ENCODE results near the gene NHEJ1. TPM values are rescaled to one million over a fixed set of nuclear protein-coding genes. Genes with fewer than 3 reads are reported as not detected.

NHEJ1 gene
- polyA plus RNA-seq, 1 of the 3 experiments (the other 2 are of a cell fraction), result 16.3 TPM

- WGBS (ENCODE audit: low lambda C conversion rate), result 70% methylated on average over 6 of the region's 6 CpGs
- H3K36me3 ChIP-seq (replicated peaks in 1 of 2; ENCODE audit: control insufficient read depth in 1 of 2, insufficient read depth in 2 of 2, low read length in 1 of 2), result peaks cover 0 to 17% of the 10 kb centered on the region in 2 experiments
- ChIA-PET CTCF (interaction anchor here (0.9 to 9.4 kb wide), 10 partner anchors 11 to 91 kb away, joined by 3 to 99 read pairs (median 16); partner anchors contain the start of genes IHH and NHEJ1), POLR2A (no interaction called here)
- H3K27ac ChIP-seq (ENCODE audit: low read depth in 2 of 2, low read length in 1 of 2), result no peak overlapping the region
- H2AFZ ChIP-seq (ENCODE audit: low read depth), result no peak overlapping the region
- H4K20me1 ChIP-seq (ENCODE audit: insufficient read depth), result no peaks in the 10 kb centered on the region
- H3K9me3 ChIP-seq, result no peaks in the 10 kb centered on the region
- H3K27me3 ChIP-seq (ENCODE audit: insufficient read depth), result no peaks in the 10 kb centered on the region
- no peak overlapping the region for H3K4me3 ChIP-seq (ENCODE audit: low read depth in 2 of 2, low read length in 1 of 2)
- no peaks in the 10 kb centered on the region for H3K79me2 ChIP-seq (ENCODE audit: insufficient read depth)
- no peaks in the 10 kb centered on the region for H3K4me1 ChIP-seq (ENCODE audit: control insufficient read depth in 1 of 2, insufficient read depth in 2 of 2, low read depth in 1 of 2, low read length in 1 of 2)
- H3K4me2 ChIP-seq, result no peak overlapping the region
- no peak overlapping the region for H3K9ac ChIP-seq
- TF ChIP-seq JUND (IDR thresholded peaks at IDR 0.05), result no peak
- TF ChIP-seq, protein P1, sequence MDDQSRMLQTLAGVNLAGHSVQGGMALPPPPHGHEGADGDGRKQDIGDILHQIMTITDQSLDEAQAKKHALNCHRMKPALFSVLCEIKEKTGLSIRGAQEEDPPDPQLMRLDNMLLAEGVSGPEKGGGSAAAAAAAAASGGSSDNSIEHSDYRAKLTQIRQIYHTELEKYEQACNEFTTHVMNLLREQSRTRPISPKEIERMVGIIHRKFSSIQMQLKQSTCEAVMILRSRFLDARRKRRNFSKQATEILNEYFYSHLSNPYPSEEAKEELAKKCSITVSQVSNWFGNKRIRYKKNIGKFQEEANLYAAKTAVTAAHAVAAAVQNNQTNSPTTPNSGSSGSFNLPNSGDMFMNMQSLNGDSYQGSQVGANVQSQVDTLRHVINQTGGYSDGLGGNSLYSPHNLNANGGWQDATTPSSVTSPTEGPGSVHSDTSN (IDR thresholded peaks at IDR 0.05), result no peak
- TF ChIP-seq MXI1 (IDR thresholded peaks at IDR 0.05; ENCODE audit: low read depth, low read length), result no peak
- TF ChIP-seq, protein P2, sequence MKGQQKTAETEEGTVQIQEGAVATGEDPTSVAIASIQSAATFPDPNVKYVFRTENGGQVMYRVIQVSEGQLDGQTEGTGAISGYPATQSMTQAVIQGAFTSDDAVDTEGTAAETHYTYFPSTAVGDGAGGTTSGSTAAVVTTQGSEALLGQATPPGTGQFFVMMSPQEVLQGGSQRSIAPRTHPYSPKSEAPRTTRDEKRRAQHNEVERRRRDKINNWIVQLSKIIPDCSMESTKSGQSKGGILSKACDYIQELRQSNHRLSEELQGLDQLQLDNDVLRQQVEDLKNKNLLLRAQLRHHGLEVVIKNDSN (IDR thresholded peaks at IDR 0.05; ENCODE audit: borderline replicate concordance, low read depth), result no peak
- TF ChIP-seq MAX (IDR thresholded peaks at IDR 0.05; ENCODE audit: low read depth), result no peak
- no peaks in the 10 kb centered on the region for H3K9me2 ChIP-seq
- DNase-seq, result no peak
- H3F3A ChIP-seq (replicated peaks; ENCODE audit: insufficient read depth), result no peaks in the 10 kb centered on the region
Observed at GRCh38 chr2:219071131-219071816, 89.3 kb downstream of the NHEJ1 start.

DNA sequence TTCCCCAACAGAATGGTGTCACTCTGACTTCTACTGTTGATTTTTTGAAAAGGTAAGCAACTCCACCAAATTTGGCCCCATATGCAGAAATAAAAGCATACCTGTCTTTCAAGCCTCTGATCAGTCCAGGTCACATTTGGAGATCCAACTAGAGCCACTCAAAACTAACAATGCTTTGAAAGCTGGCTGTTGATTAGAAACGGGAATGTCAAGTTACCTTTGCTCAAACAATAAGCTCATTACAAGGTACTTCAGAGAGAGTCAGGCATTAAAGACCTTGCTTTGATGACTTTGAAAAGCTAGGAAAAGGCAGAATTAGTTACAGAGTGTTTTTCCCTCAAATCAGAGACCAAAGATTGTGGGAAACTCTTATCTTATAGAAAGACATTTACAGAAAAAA, 95.1 kb downstream of the NHEJ1 start:
- ChIA-PET POLR2A (no interaction called here), CTCF (interaction anchor here (0.7 to 11.6 kb wide), 12 partner anchors 8 to 105 kb away, joined by 3 to 177 read pairs (median 6); partner anchors contain the start of gene NHEJ1)
- no peak overlapping the region for H3K27ac ChIP-seq (ENCODE audit: low read depth in 2 of 2, low read length in 1 of 2)
- no peak overlapping the region for H2AFZ ChIP-seq (ENCODE audit: low read depth)
- no peak overlapping the region for H3K4me3 ChIP-seq (ENCODE audit: low read depth in 2 of 2, low read length in 1 of 2)
- H3K4me1 ChIP-seq (ENCODE audit: control insufficient read depth in 1 of 2, insufficient read depth in 2 of 2, low read depth in 1 of 2, low read length in 1 of 2), result no peaks in the 10 kb centered on the region; a peak in 1 of 4 replicates
- H3K4me2 ChIP-seq, result no peak overlapping the region
- no peaks in the 10 kb centered on the region for H3K9me3 ChIP-seq
- no peak for DNase-seq
- no peak overlapping the region for H3K9ac ChIP-seq
- no peaks in the 10 kb centered on the region for H3K9me2 ChIP-seq
- TF ChIP-seq USF2 (IDR thresholded peaks at IDR 0.05; ENCODE audit: borderline replicate concordance, low read depth, low read length) (no peak), NFIC (IDR thresholded peaks at IDR 0.05; ENCODE audit: borderline replicate concordance) (no peak), ELF1 (IDR thresholded peaks at IDR 0.05) (no peak), CTCF (IDR thresholded peaks at IDR 0.05) (no peak), REST (IDR thresholded peaks at IDR 0.05; ENCODE audit: low read depth, low read length) (no peak), MEF2A (IDR thresholded peaks at IDR 0.05; ENCODE audit: borderline replicate concordance, low read depth) (no peak), SIN3A (IDR thresholded peaks at IDR 0.05; ENCODE audit: borderline replicate concordance, low read depth, low read length) (no peak), RFX5 (IDR thresholded peaks at IDR 0.05; ENCODE audit: low read length) (no peak)
- TF ChIP-seq, protein P2 (IDR thresholded peaks at IDR 0.05; ENCODE audit: borderline replicate concordance, low read depth), result no peak
- no peaks in the 10 kb centered on the region for H3K79me2 ChIP-seq (ENCODE audit: insufficient read depth)
- peaks cover 16% of the 10 kb centered on the region for H3K27me3 ChIP-seq (ENCODE audit: insufficient read depth)
- WGBS (ENCODE audit: low lambda C conversion rate), result 94% methylated on average over 1 of the region's 1 CpG
- no peaks in the 10 kb centered on the region for H3K36me3 ChIP-seq (replicated peaks in 1 of 2; ENCODE audit: control insufficient read depth in 1 of 2, insufficient read depth in 2 of 2, low read length in 1 of 2)
- no peaks in the 10 kb centered on the region for H4K20me1 ChIP-seq (ENCODE audit: insufficient read depth)
- peaks cover 3% of the 10 kb centered on the region for H3F3A ChIP-seq (replicated peaks; ENCODE audit: insufficient read depth)
